ENCODE data around the gene PNN.
"Not testable (repeated sequence)": the region's sequence is repeated elsewhere in the genome, so short reads cannot be mapped to it uniquely, and the experiment has no call there.

The PNN gene

DNA sequence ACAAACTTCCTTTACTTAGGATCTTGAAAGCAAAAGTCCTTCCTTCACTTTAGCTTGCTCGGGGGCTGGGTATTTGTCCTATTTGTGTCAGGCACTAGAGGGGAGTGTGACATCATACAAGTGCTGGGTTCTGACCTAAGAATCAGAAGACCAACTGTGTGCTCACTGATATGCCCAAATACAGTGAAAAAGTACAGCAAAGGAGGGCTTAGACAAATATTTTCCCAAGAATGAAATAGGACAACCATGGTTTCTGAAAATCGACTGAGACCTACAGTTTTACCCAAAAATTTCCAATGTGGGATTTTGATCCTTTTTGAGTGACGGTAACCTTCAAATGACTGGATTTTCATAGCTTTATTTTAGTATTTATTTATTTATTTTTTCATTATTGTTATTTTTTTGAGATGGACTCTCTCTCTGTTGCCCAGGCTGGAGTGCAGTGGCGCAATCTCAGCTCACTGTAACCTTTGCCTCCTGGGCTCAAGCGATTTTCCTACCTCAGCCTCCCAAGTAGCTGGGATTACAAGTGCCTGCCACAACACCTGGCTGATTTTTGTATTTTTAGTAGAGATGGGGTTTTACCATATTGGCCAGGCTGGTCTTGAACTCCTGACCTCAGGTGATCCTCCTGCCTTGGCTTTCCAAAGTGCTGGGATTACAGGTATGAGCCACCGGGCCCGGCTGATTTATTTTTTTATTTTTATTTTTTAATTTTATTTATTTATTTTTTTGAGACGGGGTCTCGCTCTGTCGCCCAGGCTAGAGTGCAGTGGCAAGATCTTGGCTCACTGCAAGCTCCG, 56.9 kb downstream of the PNN start:
- H3K4me3 ChIP-seq (ENCODE audit: low read depth, low read length), result not testable (repeated sequence)
- TF ChIP-seq, protein P1, sequence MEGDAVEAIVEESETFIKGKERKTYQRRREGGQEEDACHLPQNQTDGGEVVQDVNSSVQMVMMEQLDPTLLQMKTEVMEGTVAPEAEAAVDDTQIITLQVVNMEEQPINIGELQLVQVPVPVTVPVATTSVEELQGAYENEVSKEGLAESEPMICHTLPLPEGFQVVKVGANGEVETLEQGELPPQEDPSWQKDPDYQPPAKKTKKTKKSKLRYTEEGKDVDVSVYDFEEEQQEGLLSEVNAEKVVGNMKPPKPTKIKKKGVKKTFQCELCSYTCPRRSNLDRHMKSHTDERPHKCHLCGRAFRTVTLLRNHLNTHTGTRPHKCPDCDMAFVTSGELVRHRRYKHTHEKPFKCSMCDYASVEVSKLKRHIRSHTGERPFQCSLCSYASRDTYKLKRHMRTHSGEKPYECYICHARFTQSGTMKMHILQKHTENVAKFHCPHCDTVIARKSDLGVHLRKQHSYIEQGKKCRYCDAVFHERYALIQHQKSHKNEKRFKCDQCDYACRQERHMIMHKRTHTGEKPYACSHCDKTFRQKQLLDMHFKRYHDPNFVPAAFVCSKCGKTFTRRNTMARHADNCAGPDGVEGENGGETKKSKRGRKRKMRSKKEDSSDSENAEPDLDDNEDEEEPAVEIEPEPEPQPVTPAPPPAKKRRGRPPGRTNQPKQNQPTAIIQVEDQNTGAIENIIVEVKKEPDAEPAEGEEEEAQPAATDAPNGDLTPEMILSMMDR (IDR thresholded peaks at IDR 0.05; ENCODE audit: low read depth, low read length, missing control alignments), result peak; percentile 31
- peak; percentile 37 for DNase-seq (ENCODE audit: low read depth)
